Caki2 (cell line): ENCODE data around the gene NEK11. TPM values are rescaled to one million over a fixed set of nuclear protein-coding genes. Genes with fewer than 3 reads are reported as not detected.
"Not testable (repeated sequence)": the region's sequence is repeated elsewhere in the genome, so short reads cannot be mapped to it uniquely, and the experiment has no call there.

Experiments
- DNase-seq: peaks from one replicate; pipeline ENCODE4 v3.0.0-alpha.2; 2015; ENCODE audit warnings: low read depth
- in situ Hi-C: cut with HindIII; loops from 2 replicates; pipeline ENCODE4 v1.10.0; 2016; ENCODE audit warnings: low sequenced_read_pairs, low pct_unique_long_range_greater_than_20kb, mixed read lengths
- total RNA-seq: library from RNA; depleted of rRNA; stranded (reverse); fragments of >200 nt; shearing (Covaris generic); gene quantifications from 2 replicates; pipeline ENCODE4 v1.2.3, GENCODE V29; 2014; ENCODE audit warnings: low replicate concordance

Gene NEK11
- total RNA-seq, 1 experiment from 2014 or later = 8.1 TPM

GRCh38 chr3:131361464-131362421, 335.1 kb downstream of the NEK11 start:
- DNase-seq = peak; percentile 96
- in situ Hi-C loops = no loop called here

- DNase-seq = no peak
- in situ Hi-C loops = no loop called here
Observed at GRCh38 chr3:131363275-131363674, 336.6 kb downstream of the NEK11 start.

- in situ Hi-C loops = no loop called here
Observed at GRCh38 chr3:131370935-131371687, 344.4 kb downstream of the NEK11 start.

GRCh38 chr3:131371688-131372066, 345.0 kb downstream of the NEK11 start:
- in situ Hi-C loops = no loop called here

More at GRCh38 chr3:131370935-131371687, 344.4 kb downstream of the NEK11 start:
- DNase-seq = no peak

GRCh38 chr3:131374741-131375140, 348.1 kb downstream of the NEK11 start:
- in situ Hi-C loops = no loop called here
- DNase-seq = no peak

More at GRCh38 chr3:131371688-131372066, 345.0 kb downstream of the NEK11 start:
- no peak for DNase-seq

- DNase-seq, in situ Hi-C loops: not testable (repeated sequence)
Observed at GRCh38 chr3:131380821-131381444, 354.3 kb downstream of the NEK11 start.

GRCh38 chr3:131381445-131382291, 355.0 kb downstream of the NEK11 start, which contains the start of gene NUDT16:
TSS of gene NUDT16 (plus strand) at chr3:131381774. CDS start at chr3:131381805, 31 bp downstream.
- DNase-seq = peak; percentile 99
- in situ Hi-C loops = no loop called here

- in situ Hi-C loops = no loop called here
- no peak for DNase-seq
Observed at GRCh38 chr3:131386429-131387165, 359.9 kb downstream of the NEK11 start.

GRCh38 chr3:131387796-131388489, 361.3 kb downstream of the NEK11 start:
- in situ Hi-C loops = no loop called here
- DNase-seq = no peak

- in situ Hi-C loops = no loop called here
- no peak for DNase-seq
Observed at GRCh38 chr3:131388490-131388799, 361.8 kb downstream of the NEK11 start.

- no peak for DNase-seq
- in situ Hi-C loops = no loop called here
Observed at GRCh38 chr3:131390331-131390730, 363.7 kb downstream of the NEK11 start.

- in situ Hi-C loops = no loop called here
- DNase-seq = no peak
Observed at GRCh38 chr3:131393051-131393450, 366.4 kb downstream of the NEK11 start.

- in situ Hi-C loops = no loop called here
Observed at GRCh38 chr3:131393868-131394267, 367.2 kb downstream of the NEK11 start.

GRCh38 chr3:131394400-131394799, 367.7 kb downstream of the NEK11 start:
- DNase-seq = no peak
- in situ Hi-C loops = no loop called here

More at GRCh38 chr3:131393868-131394267, 367.2 kb downstream of the NEK11 start:
- no peak for DNase-seq

GRCh38 chr3:131396170-131396569, 369.5 kb downstream of the NEK11 start:
- DNase-seq = no peak
- in situ Hi-C loops = no loop called here

- in situ Hi-C loops = no loop called here
- no peak for DNase-seq
Observed at GRCh38 chr3:131397889-131398288, 371.2 kb downstream of the NEK11 start.
